Left lung (tissue), 10 donors: ENCODE results near the gene RFX2. TPM values are rescaled to one million over a fixed set of nuclear protein-coding genes. Genes with fewer than 3 reads are reported as not detected.

Source experiments
- ATAC-seq: fragments of 200-7000 bp; cut with Tn5 transposase; one replicate; pipeline ENCODE4 v1.9.1; 2020; ENCODE audit warnings: moderate library complexity
- DNase-seq, 4 donors: peaks; one replicate each; pipeline ENCODE4 v3.0.0-alpha.2; 2013 to 2020
- H3K27ac ChIP-seq, 2 donors: fragments of 200-600 bp; sonication (generic) in 1 of 2; one replicate each; pipeline versions ENCODE4 v1.5.0 to v1.8.0; 2020 to 2021
- H3K27me3 ChIP-seq, 2 donors: fragments of 200-600 bp; sonication (generic) in 1 of 2; one replicate each; pipeline versions ENCODE4 v1.5.0 to v1.8.0; 2020 to 2021
- H3K36me3 ChIP-seq, 2 donors: fragments of 200-600 bp; sonication (generic) in 1 of 2; one replicate each; pipeline versions ENCODE4 v1.5.0 to v1.8.0; 2020 to 2021
- H3K4me1 ChIP-seq, 2 donors: fragments of 200-600 bp; one replicate each; pipeline ENCODE4 v1.8.0; 2021
- H3K4me3 ChIP-seq, 2 donors: fragments of 200-600 bp; sonication (generic) in 1 of 2; one replicate each; pipeline versions ENCODE4 v1.5.0 to v1.8.0; 2020 to 2021; ENCODE audit warnings: mild to moderate bottlenecking in 1 of 2
- H3K9me3 ChIP-seq, 2 donors: fragments of 200-600 bp; sonication (generic) in 1 of 2; one replicate each; pipeline versions ENCODE4 v1.5.0 to v1.8.0; 2020 to 2021
- intact Hi-C, 2 donors: fragments of 100-400 bp; cut with DNase I; formaldehyde crosslinking; loops; one replicate each; pipeline versions ENCODE4 v1.11.2 to v1.14.2; 2022
- polyA plus RNA-seq, 6 donors: library from polyadenylated mRNA; unstranded; fragments of 120-200 nt; gene quantifications; one replicate each; pipeline ENCODE4 v1.2.1, GENCODE V29; 2013; ENCODE audit not compliant: insufficient read length in 6 of 6
- total RNA-seq, 2 donors: library from RNA; stranded (reverse); fragmentation: NEBNext Ultra II Directional; extraction: Animal tissue kit (Norgen Biotek cat#: 25700); gene quantifications; one replicate each; pipeline ENCODE4 v1.2.1, GENCODE V29; 2021
- TF ChIP-seq, protein P1 (sequence below), 2 donors: fragments of 200-600 bp; sonication (generic) in 1 of 2; IDR thresholded peaks; one replicate each; pipeline versions ENCODE4 v1.5.0 to v1.8.0; 2021; ENCODE audit warnings: antibody characterized with exemption in 2 of 2
- donor health status: DM: no; HTN: yes; CAD: no.
- donor health status: DM: no; HTN: no; CAD: no.

The RFX2 gene
- total and polyA plus RNA-seq, 8 donors, result 12.7 to 18.8 (median 16.5) TPM

DNA sequence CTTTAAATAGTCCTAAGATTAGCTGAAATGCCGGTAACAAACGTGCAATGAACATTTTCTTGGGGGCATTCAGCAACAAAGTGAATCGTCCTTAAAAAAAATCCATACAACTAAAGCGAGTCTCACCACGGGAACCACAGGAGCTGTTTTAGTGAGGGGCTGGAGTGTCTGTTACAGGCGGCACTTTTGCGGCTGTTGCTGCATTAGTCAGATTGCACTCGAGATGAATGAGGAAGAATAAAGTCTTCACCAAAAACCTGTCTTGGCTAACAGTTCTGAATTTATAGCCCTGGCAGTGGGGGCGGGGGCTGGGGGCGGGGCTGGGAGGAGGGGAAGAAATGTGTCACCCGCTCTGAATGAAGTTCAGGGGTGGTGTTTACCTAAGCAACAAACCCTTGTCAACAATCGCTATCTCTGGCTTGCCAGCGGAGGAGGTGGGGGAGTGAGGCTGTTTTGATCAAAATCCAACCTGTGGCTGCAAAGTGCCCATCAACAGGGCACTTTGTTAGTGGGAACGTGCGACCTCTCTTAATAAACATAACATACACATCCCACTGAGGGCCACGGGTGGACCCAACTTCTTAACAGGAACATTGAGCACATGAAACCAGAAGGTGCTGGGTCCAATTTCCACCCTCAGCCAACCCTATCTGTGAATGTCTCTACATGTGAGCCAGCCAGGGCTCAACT lies 44.5 kb downstream of the RFX2 start:
- TF ChIP-seq, protein P1, sequence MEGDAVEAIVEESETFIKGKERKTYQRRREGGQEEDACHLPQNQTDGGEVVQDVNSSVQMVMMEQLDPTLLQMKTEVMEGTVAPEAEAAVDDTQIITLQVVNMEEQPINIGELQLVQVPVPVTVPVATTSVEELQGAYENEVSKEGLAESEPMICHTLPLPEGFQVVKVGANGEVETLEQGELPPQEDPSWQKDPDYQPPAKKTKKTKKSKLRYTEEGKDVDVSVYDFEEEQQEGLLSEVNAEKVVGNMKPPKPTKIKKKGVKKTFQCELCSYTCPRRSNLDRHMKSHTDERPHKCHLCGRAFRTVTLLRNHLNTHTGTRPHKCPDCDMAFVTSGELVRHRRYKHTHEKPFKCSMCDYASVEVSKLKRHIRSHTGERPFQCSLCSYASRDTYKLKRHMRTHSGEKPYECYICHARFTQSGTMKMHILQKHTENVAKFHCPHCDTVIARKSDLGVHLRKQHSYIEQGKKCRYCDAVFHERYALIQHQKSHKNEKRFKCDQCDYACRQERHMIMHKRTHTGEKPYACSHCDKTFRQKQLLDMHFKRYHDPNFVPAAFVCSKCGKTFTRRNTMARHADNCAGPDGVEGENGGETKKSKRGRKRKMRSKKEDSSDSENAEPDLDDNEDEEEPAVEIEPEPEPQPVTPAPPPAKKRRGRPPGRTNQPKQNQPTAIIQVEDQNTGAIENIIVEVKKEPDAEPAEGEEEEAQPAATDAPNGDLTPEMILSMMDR (IDR thresholded peaks at IDR 0.05), result no peak

DNA sequence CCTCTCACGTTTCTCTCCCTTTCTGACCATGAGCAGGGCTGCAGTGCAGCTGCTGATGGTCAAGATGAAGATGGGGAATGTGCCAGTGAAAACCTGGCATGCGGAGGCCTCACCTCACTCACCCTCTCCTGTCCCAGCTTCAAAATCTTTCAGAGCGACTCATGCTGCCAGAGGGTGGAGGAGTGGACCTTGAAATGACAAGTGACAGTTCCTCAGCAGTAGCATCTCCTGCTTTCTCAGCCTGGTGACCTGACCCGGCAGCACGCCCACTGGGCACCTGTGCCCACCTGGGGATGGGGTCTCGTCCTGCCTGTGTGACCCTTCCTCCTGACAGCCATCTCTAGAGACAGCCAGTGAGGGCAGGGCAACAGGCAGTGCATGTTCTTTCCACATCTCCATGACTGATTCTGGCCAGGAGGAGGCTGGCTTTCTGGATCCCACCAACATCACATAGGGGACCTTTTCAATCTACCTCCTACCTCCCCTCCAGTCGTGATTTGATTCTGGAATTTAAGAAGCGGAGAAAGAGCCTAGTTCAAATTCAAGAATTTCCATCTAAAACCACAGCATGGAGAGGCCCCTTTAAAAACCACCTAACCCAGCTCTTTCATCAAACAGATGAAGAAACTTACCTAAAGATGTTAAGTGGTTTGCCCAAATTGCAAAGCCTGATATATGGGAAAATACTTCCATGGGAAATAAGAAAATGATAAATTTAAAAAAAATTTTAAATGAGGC lies 45.8 kb downstream of the RFX2 start:
- no peak for ATAC-seq
- H3K4me1 ChIP-seq, result peaks cover 57 to 90% of the 10 kb centered on the region in 2 donors
- no peaks in the 10 kb centered on the region for H3K9me3 ChIP-seq
- H3K27me3 ChIP-seq, result no peaks in the 10 kb centered on the region
- intact Hi-C loops, result loop anchor here in 1 of 2 donors (5.0 kb wide), 1 partner anchor 43 kb away; no protein-coding TSS in a partner anchor
- no peaks in the 10 kb centered on the region for H3K36me3 ChIP-seq
- DNase-seq, result no peak
- no peak overlapping the region for H3K4me3 ChIP-seq
- TF ChIP-seq, protein P1 (IDR thresholded peaks at IDR 0.05), result no peak
- H3K27ac ChIP-seq, result peak overlapping the region; percentile 90 to 99

More for the DNA sequence above, 44.5 kb downstream of the RFX2 start:
- no peak overlapping the region for H3K4me3 ChIP-seq
- H3K4me1 ChIP-seq, result peaks cover 50 to 80% of the 10 kb centered on the region in 2 donors
- H3K9me3 ChIP-seq, result no peaks in the 10 kb centered on the region
- peak; percentile 54 for ATAC-seq
- no peaks in the 10 kb centered on the region for H3K36me3 ChIP-seq
- H3K27ac ChIP-seq, result peak overlapping the region; percentile 90 to 99
- no peaks in the 10 kb centered on the region for H3K27me3 ChIP-seq
- intact Hi-C loops, result loop anchor here in 1 of 2 donors (5.0 kb wide), 1 partner anchor 41 kb away; no protein-coding TSS in a partner anchor
- peak in 2 of 4 donors; percentile 49 to 69 for DNase-seq

DNA sequence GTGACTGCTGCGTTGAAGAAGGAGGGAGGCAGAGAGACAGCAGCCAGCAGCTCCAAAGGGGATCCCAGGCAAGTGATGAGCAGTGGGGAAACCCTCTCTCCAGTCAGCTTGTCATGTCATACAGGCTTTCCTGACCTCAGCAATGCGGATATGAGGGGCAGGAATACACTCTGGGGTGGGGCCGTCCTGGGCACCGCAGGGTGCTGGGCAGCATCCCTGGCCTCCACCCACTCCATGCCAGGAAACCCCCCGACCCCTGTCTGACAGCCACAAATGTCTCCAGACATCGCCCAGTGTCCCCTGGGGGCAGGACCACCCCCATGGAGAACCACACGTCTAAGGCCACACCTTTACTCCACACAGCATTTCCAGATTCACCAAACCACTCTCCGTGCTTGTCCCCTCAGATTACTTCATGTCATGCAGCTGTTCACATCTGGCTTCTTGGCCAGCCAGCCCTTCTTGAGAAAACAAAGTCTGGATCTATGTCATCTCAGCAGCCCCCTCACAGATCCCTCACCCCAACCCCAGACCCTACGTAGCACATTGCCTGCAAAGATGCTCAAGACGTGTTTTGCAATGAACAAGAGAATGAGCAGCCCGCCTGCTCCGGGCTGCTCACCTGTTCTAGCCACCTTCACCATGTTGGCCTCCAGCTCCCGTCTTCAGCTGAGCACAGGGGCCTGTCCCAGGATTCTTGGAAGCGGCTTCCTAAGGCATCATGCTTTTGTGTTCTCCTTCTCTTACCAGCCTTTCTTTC lies 46.5 kb downstream of the RFX2 start:
- ATAC-seq (no peak), DNase-seq (peak in 2 of 4 donors; percentile 62 to 77)
- Histone ChIP-seq H3K9me3 (no peaks in the 10 kb centered on the region), H3K4me1 (peaks cover 57 to 98% of the 10 kb centered on the region in 2 donors), H3K27ac (peak overlapping the region in 1 of 2 donors; percentile 99), H3K27me3 (no peaks in the 10 kb centered on the region), H3K36me3 (no peaks in the 10 kb centered on the region), H3K4me3 (peak overlapping the region in 1 of 2 donors; percentile 10)
- TF ChIP-seq, protein P1 (IDR thresholded peaks at IDR 0.05), result no peak
- intact Hi-C loops, result no loop called here

DNA sequence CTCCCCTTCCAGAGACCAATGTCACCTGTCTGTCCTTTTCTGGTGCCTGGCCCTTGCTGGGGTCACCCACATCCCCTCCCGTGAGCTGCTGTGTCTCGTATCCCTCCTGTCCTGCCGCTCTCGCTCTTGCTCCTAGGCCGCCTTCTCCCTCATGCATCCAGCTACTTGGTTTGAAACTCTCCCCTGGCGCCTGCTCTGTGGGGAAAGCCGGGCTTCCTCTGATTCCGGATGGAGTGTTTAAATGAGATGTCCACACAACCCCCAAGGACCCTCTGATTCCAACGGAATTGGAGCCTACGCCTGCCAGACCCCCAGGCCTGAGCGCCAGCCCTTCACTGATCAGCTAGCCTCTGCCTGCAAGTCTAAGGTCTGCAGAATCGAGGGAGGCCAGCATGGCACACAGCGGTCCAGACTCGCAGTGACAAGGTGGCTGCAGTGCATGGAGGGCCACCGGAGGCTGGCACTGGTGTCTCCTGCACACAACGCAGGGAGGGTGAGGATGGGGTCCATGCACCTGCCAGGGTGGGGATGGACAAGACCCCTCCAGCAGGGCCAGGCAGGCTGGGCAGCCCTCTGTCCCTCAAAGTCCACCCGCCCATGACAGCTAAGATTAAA lies 47.2 kb downstream of the RFX2 start:
- H3K27ac ChIP-seq, result peak overlapping the region; percentile 77 to 99
- H3K9me3 ChIP-seq, result no peaks in the 10 kb centered on the region
- intact Hi-C loops, result no loop called here
- ATAC-seq (no peak), DNase-seq (peak in 1 of 4 donors; percentile 52)
- H3K4me3 ChIP-seq, result peak overlapping the region; percentile 10
- H3K4me1 ChIP-seq, result peaks cover 54 to 100% of the 10 kb centered on the region in 2 donors
- TF ChIP-seq, protein P1 (IDR thresholded peaks at IDR 0.05), result no peak
- no peaks in the 10 kb centered on the region for H3K36me3 ChIP-seq
- H3K27me3 ChIP-seq, result no peaks in the 10 kb centered on the region
